HG03565 (cell line): ENCODE results near the gene BMP7.
"Not testable (repeated sequence)": the region's sequence is repeated elsewhere in the genome, so short reads cannot be mapped to it uniquely, and the experiment has no call there.

Experiments used
- ATAC-seq: cut with Tn5 transposase; IDR thresholded peaks from one replicate; pipeline ENCODE4 v1.9.1; 2021; ENCODE audit warnings: mild to moderate bottlenecking, moderate library complexity; ENCODE audit not compliant: unreplicated experiment

BMP7 gene

DNA sequence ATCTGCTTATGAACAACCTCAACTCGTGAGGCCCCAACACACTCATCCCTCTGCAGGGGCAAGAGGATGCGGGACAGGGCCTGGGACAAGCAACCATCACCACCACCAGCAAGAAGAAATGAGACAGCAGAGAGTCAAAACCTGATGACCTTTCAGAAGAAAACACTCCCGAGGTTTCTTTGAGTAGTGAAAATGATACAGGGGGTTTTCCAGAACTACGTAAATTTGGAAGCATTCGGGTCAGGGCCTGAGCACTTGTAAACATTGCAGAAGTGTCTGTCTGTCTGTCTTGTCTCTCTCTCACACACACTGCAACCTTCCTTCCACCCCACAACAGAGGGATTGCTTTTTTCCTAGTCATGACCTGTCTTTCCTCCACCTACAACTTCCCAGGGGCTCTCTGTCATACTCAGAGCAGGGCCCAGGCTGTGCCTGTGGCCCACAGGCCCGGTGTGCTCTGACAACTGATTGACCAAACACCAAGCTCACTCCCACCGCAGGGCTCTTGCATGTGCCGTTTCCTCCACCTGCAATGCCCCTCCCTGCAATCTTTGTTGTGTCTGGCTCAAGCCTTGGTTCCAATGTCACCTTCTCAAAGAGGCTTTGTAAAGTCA is 90.9 kb downstream of the BMP7 start:
- ATAC-seq: no peak

DNA sequence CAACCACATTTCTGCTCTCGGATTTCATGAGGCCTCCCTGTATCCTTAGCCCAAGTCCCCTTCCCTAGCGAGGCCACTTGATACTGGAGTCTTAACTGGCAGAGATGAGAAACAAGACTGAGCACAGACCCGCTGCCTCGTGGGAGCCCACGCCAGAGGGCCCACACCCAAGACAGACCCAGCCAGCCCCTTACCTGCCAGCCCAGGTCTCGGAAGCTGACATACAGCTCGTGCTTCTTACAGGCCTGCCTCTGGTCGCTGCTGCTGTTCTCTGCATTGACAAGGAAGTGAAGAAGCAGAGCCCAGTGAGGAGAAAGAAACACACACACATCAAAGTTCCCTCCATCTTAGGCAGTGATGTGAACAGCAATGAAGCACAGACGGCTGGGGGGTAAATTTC is 91.7 kb downstream of the BMP7 start:
- no peak for ATAC-seq

- no peak for ATAC-seq
These were observed 92.5 kb downstream of the BMP7 start for GRCh38 chr20:57173986-57174385.

DNA sequence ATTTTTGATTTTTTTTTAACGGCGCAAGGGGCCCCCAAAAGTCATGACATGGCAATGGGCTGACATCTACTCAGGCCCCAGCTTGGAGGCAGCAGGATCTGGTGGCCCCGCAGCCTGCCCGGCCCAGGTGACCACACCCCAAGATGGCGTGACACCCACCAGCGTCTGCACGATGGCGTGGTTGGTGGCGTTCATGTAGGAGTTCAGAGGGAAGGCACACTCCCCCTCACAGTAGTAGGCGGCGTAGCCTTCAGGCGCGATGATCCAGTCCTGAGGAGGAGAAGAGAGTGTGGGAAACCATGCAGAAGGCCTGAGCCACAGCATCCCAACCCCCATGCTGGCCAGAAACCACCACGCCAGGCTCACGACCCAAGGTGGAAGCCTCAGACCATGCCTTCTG is 93.4 kb downstream of the BMP7 start:
- ATAC-seq: no peak

DNA sequence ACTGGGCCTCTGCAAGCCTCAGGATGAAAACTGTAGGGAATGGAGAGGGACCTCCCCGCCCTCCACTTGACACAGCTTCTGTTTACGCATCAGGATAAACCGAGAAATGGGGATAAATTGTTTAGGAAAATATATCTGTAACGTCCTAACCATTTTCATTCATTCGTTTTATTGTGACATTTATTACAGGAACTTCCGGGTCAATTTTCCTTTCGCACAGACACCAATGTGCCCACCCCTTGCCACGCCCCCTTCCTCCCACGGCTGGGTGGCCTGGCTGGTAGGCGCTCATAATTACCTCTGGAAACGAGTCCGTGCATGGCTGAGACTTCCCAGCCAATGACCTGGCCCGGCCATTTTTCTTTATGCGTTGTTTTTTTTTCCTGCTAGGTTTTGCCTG is 96.1 kb downstream of the BMP7 start:
- ATAC-seq: no peak

DNA sequence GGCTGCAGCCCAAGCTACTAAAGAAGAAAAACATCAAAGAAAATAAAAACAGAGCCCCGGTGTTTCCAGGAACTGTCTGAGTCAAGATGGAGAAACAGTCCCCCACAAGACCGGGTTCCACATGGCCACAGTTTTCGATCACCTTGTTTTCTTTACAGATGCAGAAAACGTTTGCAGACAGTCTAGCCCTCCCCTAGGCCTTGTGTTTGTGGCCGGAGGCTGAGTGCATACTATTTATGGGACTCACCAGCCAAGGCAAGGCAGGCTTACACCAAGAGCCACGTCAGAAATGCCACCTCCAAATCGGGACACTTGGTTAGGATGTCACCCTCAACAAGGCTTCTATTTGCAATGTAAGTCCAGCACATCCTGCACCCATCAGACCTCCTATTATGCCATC is 97.3 kb downstream of the BMP7 start:
- no peak for ATAC-seq

- no peak for ATAC-seq
These were observed 98.3 kb downstream of the BMP7 start for GRCh38 chr20:57167971-57168701.

DNA sequence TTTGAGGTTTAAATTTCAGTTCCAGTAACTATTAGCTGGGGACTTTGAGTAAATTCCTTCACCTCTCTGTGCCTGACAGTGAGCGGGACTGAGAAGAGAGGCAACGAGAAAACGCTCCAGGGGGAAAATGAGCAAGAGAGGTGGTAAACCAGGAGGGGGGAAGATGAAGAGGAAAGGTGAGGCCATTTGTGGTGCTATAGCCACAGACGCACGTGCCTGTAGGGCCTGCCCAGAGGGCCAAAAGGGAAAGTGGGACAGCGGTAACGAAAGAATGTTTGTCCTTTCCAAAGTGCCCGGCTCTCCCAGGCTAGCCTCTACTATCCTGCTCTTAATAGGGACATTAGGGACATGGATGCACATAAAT is 99.2 kb downstream of the BMP7 start:
- ATAC-seq: no peak

DNA sequence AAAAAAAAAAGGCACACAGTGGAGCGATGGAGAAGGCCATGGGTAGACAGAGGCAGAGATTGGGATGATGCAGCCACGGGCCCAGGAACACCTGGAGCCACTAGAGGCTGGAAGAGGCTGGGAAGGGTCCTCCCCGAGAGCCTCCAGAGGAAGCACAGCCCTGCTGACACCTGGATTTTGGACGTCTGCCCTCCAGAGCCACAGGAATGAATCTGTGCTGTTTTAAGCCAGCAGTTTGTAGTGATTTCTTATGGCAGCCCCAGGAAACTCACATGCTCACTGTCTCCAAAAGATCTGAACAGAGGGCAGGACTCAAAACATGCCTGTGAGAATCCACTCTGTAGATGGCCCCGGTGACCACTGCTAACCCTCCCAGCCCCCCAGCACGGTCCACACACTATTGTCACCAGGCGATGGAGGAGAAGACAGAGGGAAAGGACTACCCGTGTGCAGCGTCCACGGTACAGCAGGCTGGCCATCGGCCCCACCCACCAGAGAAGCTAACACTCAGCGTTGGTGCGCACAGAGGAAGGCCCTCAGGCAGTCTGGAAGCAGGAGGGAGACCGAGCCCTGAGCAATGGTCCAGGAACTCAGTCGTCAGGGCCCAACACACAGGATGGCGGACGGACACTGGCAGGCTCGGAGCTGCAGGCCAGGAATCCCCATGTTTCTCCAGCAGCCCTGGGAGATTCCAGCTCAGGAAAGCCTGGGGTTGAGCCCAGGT is 99.7 kb downstream of the BMP7 start:
- ATAC-seq: no peak

- no peak for ATAC-seq
These were observed 100.9 kb downstream of the BMP7 start for GRCh38 chr20:57165427-57166004.

DNA sequence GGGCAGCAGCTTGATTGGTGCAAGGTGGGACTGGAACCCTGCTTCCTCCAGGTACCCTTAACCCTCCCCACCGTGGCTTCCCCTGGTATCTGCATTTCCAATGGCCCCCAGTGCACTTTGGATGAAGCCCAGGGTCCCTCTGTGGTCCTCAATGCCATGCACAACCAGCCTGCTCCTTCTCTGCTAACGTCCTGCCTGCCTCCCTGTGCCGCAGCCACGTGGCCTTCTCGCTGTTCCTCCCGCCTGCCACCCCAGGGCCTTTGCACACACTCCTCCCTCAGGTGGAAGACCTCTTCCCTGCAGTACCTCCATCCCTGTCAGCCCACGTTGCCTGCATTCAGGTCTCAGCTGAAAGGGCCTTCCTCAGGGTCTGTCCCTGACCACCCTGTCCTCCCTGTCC is 101.6 kb downstream of the BMP7 start:
- ATAC-seq: no peak

GRCh38 chr20:57163041-57163440 is 103.4 kb downstream of the BMP7 start:
- ATAC-seq: no peak

- no peak for ATAC-seq
These were observed 104.1 kb downstream of the BMP7 start for GRCh38 chr20:57162362-57162652.

DNA sequence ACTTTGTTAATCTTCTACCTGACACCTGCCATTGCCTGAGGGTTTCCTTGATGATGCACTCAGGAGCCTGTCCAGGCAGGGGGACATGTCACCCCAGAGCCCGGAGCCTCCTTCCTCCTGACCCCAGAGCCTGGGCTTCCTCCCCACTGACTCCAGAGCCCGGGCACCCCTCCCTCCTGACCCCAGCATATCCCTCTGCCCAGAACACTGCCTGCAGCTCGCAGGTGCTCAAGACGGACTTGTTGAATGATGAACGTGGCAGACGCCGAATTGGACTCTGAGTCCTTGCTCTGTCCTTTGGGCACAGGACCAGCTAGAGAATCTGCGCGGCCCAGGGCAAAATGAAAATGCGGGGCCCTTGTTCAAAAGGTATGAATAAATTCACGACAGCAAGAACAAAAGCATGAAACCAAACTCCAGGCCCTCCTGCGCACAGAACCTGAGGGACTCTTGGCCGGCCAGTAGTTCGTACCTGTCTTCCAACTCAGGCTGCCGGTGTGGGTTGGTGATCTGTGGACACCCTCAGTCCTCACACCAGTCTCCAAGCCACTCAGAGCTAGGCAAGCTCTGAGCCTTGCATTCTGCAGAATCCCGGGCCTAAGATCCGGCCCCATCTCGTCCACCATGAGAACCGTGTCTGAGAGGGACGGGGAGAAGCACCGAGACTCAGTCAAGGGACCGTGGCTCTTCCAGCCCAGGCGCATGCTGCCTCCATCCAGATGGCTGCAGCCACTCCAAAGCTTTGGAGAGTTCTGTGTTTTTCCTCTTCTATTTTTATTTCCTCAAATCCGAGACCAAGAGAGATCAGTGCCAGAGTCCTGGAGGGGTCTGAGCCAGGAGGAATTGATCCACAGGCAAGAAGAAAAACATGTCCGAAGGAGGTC is 104.7 kb downstream of the BMP7 start:
- no peak for ATAC-seq

DNA sequence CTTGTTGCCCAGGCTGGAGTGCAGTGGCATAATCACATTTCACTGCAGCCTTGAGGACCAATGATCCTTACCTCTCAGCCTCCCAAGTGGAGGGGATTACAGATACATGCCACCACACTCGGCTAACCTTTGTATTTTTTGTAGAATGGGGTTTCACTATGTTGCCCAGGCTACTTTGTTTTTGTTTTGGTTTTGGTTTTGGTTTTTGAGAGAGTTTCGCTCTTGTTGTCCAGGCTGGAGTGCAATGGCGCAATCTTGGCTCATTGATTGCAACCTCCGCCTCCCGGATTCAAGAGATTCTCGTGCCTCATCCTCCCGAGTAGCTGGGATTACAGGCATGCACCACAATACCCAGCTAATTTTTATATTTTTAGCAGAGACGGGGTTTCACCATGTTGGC is 105.5 kb downstream of the BMP7 start:
- no peak for ATAC-seq

DNA sequence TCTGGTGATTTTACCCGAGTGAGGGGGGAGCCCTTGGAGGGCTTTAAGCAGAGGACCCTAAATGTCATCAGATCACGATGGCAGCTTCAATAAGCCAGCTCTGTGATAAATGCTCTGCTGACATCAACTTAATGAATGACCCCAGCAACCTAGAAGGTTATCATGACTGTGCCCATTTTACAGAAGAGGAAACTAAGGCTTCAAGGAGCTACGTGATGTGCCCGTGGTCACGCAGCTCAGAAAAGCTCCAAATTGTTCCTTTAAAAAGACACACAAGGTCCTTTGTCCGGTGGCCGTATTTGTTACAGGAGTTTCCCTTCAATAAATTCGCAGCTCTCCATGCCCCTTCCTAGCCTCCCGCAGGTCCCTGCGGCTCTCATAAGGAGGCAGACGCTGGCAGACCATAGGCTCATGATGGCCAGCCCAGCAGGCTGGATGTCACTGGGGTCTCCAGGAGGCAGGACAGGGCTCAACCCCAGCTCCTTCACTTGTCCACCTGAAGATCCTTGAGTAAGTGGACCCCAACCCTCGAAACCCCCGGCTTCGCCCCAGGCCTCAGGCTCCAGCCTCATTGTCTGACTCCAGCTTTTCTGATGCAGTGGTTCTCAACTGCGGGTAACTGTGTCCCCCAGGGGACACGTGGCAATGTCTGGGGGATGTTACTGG is 106.4 kb downstream of the BMP7 start:
- ATAC-seq: no peak

GRCh38 chr20:57159193-57159851 is 107.1 kb downstream of the BMP7 start:
- no peak for ATAC-seq

GRCh38 chr20:57158474-57158873 is 108.0 kb downstream of the BMP7 start:
- no peak for ATAC-seq

DNA sequence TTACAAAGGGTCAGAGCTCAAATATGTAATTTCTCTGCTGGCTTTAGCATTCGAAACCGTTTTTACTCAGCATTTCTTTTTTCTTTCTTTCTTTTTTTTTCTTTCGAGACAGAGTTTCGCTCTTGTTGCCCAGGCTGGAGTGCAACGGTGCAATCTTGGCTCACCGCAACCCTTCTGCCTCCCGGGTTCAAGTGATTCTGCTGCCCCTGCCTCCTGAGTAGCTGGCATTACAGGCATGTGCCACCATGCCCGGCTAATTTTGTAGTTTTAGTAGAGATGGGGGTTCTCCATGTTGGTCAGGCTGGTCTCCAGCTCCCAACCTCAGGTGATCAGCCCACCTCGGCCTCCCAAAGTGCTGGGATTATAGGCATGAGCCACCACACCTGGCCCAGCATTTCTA is 108.7 kb downstream of the BMP7 start:
- not testable (repeated sequence) for ATAC-seq

DNA sequence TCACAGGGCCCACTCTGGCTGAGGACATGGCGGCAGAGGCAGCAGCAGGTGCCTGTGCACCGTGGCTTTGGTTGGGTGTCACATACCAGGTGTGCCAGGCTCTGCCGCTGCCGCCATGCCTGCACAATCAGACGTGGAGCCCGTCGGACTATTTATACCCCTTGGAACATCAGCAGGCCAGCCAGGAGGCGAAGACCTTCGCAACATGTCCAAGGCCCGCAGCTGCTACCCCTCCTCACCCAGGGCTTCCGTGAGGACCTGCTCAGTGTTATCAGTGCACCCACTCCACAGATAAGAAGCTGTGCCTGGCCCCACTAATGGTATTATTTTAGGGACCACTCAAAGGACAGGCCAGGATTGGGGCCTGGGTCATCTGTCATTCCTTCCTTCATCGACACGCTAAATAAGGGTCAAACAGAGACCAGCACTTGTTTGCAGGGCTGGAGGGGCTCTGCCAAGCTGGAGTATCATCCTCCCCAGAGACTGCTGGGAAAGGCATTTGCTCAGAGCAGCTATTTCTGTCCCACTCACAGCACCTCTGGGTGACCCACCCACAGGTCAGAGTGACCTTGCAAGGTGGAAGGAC is 109.2 kb downstream of the BMP7 start:
- no peak for ATAC-seq
